ENCODE results near the gene RELL1. TPM values are rescaled to one million over a fixed set of nuclear protein-coding genes. Genes with fewer than 3 reads are reported as not detected.

RELL1 gene
- total RNA-seq, 2 donors from 2014 or later: 24.4 to 48.2 TPM

DNA sequence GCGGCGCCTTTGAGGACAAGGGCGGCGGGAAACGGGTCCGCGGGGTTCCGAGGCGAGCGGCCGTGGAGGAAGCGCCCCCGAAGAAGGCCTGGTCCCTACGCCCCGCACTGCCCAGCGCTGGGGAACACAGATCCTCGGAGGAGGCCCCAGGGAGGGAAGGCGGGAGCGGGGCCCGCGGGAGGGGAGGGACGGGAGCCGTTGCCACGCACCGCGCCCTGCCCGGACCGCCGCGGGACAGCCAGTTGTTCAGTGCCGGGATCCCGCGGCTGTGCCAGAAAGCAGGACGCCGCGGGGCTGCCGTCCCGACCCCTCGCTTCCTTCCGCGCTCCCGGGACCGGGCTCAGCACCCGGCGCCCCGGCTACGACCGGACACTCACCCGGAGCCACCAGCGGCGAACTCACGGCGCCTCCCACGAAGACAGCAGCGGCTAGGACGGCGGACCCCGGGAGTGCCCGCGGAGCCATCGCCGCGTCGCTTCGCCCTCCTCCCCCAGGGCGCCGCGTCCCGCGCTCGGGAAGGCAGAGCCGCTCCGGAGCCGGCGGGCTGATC is 278 bp downstream of the RELL1 start:
- peak overlapping the region; percentile 72 for H3K4me3 ChIP-seq
- intact Hi-C loops (cut with DNase I): no loop called here
- TF ChIP-seq, protein P1, sequence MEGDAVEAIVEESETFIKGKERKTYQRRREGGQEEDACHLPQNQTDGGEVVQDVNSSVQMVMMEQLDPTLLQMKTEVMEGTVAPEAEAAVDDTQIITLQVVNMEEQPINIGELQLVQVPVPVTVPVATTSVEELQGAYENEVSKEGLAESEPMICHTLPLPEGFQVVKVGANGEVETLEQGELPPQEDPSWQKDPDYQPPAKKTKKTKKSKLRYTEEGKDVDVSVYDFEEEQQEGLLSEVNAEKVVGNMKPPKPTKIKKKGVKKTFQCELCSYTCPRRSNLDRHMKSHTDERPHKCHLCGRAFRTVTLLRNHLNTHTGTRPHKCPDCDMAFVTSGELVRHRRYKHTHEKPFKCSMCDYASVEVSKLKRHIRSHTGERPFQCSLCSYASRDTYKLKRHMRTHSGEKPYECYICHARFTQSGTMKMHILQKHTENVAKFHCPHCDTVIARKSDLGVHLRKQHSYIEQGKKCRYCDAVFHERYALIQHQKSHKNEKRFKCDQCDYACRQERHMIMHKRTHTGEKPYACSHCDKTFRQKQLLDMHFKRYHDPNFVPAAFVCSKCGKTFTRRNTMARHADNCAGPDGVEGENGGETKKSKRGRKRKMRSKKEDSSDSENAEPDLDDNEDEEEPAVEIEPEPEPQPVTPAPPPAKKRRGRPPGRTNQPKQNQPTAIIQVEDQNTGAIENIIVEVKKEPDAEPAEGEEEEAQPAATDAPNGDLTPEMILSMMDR (IDR thresholded peaks at IDR 0.05): no peak
- peak overlapping the region; percentile 84 for H3K27ac ChIP-seq
- H3K9ac ChIP-seq (ENCODE audit: low read depth in 2 of 2, low read length in 2 of 2): peak overlapping the region; percentile 85 to 91
- no peaks in the 10 kb centered on the region for H3K9me3 ChIP-seq
- DNase-seq: peak; percentile 53
- H3K4me1 ChIP-seq: peaks cover 10% of the 10 kb centered on the region
- H3K36me3 ChIP-seq: no peaks in the 10 kb centered on the region
- no peaks in the 10 kb centered on the region for H3K27me3 ChIP-seq

DNA sequence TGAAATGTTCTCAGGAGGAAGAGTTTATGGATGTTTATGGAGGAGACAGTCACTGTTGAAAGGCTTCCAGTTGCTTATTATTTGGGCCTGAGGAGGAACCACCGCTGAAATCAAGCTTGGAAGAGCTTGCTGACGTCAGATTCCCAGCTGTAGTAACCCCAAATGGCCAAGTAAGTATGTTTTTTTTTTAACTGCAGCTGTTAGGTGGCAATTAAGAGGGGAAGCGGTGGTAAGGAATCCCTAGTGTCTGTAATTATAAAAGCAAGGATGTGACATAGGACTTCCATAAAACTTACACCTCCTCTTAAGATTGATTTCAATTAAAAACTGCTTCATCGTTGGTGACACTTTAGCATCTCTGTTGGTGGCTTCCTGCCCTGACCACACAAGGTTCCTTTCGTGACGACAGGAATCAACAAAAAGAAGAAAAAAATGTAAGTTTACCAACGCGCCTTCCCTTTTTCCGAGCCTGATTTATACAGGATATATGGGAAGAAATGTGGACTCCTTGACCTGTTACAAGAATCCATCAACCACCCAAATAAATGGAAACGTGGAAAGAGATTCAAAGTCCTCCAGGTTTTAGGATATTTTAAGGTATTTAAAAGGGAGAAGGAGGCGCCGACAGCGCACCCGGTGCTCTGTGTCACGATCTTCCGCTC is 884 bp downstream of the RELL1 start:
- Histone ChIP-seq H3K9me3 (no peaks in the 10 kb centered on the region), H3K4me3 (peak overlapping the region; percentile 72), H3K27ac (peak overlapping the region; percentile 84), H3K9ac (ENCODE audit: low read depth in 2 of 2, low read length in 2 of 2) (peak overlapping the region; percentile 85 to 91), H3K4me1 (peaks cover 10% of the 10 kb centered on the region), H3K27me3 (no peaks in the 10 kb centered on the region), H3K36me3 (no peaks in the 10 kb centered on the region)
- intact Hi-C loops (cut with DNase I): no loop called here
- DNase-seq: no peak
- TF ChIP-seq, protein P1 (IDR thresholded peaks at IDR 0.05): no peak

DNA sequence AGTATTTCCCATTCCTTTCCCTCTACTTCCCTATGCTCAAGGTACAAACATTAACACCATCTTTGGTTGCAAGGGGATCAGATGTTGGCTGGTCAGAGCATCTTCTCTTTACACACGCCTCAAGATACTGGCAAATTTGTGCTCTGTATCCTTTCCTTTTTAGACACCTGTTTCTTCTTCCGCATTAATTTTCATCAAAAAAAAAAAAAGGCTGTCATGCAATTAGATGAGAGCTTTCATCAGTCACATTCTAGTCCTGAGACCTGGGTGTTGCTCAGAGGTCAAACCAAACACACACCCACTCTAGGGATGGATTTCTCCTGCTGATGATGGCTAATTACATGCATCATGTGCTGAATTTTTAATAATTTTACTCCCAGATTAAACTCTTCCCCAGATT is 2.0 kb downstream of the RELL1 start:
- no peak for DNase-seq
- intact Hi-C loops (cut with DNase I): no loop called here
- Histone ChIP-seq H3K36me3 (no peaks in the 10 kb centered on the region), H3K4me3 (no peak overlapping the region), H3K27me3 (no peaks in the 10 kb centered on the region), H3K9me3 (no peaks in the 10 kb centered on the region), H3K27ac (no peak overlapping the region), H3K4me1 (peaks cover 11% of the 10 kb centered on the region), H3K9ac (ENCODE audit: low read depth in 2 of 2, low read length in 2 of 2) (no peak overlapping the region)
- TF ChIP-seq, protein P1 (IDR thresholded peaks at IDR 0.05): no peak

DNA sequence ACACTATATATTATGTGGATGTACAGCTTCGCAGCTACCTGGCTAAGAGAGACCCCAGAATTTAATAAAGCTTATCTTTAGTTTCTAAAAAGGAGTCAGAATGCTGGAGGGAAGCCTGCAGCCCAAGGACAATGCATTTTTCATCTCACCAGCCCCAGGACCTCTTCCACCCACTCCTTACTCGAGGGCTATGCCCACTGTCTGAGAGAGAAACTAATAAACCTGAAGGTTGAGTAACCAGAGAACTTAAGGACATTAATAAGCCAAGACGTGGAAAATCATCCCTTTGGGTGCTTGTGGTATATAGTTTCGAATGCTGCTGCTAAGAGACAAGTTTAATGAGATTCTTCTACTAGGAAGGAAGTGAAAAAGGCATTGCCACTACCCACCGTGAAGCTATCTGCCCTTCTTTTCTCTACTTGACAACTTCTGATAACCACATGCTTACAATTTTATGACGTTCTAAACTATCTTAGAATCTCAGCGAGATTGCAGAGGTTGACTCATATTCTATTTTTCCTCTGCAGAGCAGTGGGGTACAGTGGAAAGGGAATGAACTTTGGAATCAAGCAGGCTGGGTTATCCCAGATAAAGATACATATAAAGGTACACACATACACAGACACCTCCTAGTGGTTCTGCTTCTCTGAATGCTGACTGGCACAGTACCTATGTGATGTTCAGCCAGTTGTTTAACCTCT is 3.3 kb downstream of the RELL1 start:
- intact Hi-C loops (cut with DNase I): no loop called here
- Histone ChIP-seq H3K27me3 (no peaks in the 10 kb centered on the region), H3K27ac (peak overlapping the region; percentile 32), H3K4me3 (no peak overlapping the region), H3K9me3 (no peaks in the 10 kb centered on the region), H3K9ac (ENCODE audit: low read depth in 2 of 2, low read length in 2 of 2) (peak overlapping the region in 1 of 2 donors; percentile 71), H3K4me1 (peaks cover 14% of the 10 kb centered on the region), H3K36me3 (no peaks in the 10 kb centered on the region)
- no peak for DNase-seq
- TF ChIP-seq, protein P1 (IDR thresholded peaks at IDR 0.05): no peak

DNA sequence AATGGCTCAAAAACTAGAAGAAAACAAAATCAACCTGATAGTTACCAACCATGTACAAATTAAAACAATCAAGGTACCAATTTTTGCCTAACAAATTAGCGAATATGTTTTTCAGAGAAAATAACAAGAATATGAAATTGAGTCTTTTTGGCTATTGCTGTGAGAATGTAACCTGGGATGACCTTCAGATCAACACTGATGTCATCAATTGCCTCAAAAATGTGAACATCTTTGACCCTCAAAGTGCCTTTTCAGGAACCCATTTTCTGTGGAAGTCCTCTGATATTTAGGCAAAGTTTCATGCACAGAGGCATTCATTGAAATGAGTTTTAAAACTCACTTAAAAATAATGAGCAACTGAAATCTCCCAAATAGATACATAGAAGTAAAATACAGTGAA is 6.1 kb downstream of the RELL1 start:
- H3K27ac ChIP-seq: no peak overlapping the region
- no peaks in the 10 kb centered on the region for H3K27me3 ChIP-seq
- H3K36me3 ChIP-seq: no peaks in the 10 kb centered on the region
- no peak for DNase-seq
- no peak overlapping the region for H3K9ac ChIP-seq (ENCODE audit: low read depth in 2 of 2, low read length in 2 of 2)
- peaks cover 21% of the 10 kb centered on the region for H3K4me1 ChIP-seq
- TF ChIP-seq, protein P1 (IDR thresholded peaks at IDR 0.05): no peak
- no peaks in the 10 kb centered on the region for H3K9me3 ChIP-seq
- H3K4me3 ChIP-seq: no peak overlapping the region
- intact Hi-C loops (cut with DNase I): no loop called here
